ENCODE measurements around the gene YIPF6. TPM values are rescaled to one million over a fixed set of nuclear protein-coding genes. Genes with fewer than 3 reads are reported as not detected.
A peak's percentile ranks its signal among the peaks of the same experiment; 100 is the strongest.

YIPF6 gene
- polyA plus RNA-seq, 1 of the 3 experiments (the other 2 are of a cell fraction), result 15.0 TPM

GRCh38 chrX:68462653-68463052 lies 36.2 kb upstream of the YIPF6 start:
- no peak overlapping the region for H3K4me2 ChIP-seq
- WGBS (ENCODE audit: low lambda C conversion rate), result 9% methylated on average over 8 of the region's 8 CpGs
- TF ChIP-seq GABPA (IDR thresholded peaks at IDR 0.05; ENCODE audit: low read depth) (no peak), ZBTB33 (IDR thresholded peaks at IDR 0.05; ENCODE audit: borderline replicate concordance, low read depth) (no peak), FOSL2 (IDR thresholded peaks at IDR 0.05; ENCODE audit: borderline replicate concordance, low read depth) (no peak), USF1 (IDR thresholded peaks at IDR 0.05; ENCODE audit: borderline replicate concordance, low read depth) (no peak), NRF1 (IDR thresholded peaks at IDR 0.05; ENCODE audit: low read depth, low read length) (no peak), EZH2phosphoT487 (IDR thresholded peaks at IDR 0.05; ENCODE audit: borderline replicate concordance, low read depth) (no peak), CHD2 (IDR thresholded peaks at IDR 0.05; ENCODE audit: low read length, partially characterized antibody) (no peak), EP300 (IDR thresholded peaks at IDR 0.05; ENCODE audit: borderline replicate concordance in 1 of 2, low read depth in 1 of 2, low read length in 1 of 2) (no peak), FOXM1 (IDR thresholded peaks at IDR 0.05; ENCODE audit: low read depth) (no peak), REST (IDR thresholded peaks at IDR 0.05; ENCODE audit: low read depth, low read length) (no peak), ELF1 (IDR thresholded peaks at IDR 0.05) (no peak), SMC3 (IDR thresholded peaks at IDR 0.05; ENCODE audit: low read depth, low read length) (peak; percentile 73), NFIC (IDR thresholded peaks at IDR 0.05; ENCODE audit: borderline replicate concordance) (no peak), TAF1 (IDR thresholded peaks at IDR 0.05; ENCODE audit: borderline replicate concordance, low read depth, low read length) (no peak), POLR2AphosphoS5 (IDR thresholded peaks at IDR 0.05; ENCODE audit: low read depth, low read length) (no peak), YY1 (IDR thresholded peaks at IDR 0.05; ENCODE audit: low read depth) (peak; percentile 76; the same call in 1 of the 2 replicates), JUND (IDR thresholded peaks at IDR 0.05) (no peak), IRF3 (IDR thresholded peaks at IDR 0.05; ENCODE audit: low read depth, low read length) (no peak), USF2 (IDR thresholded peaks at IDR 0.05; ENCODE audit: borderline replicate concordance, low read depth, low read length) (no peak), RXRA (IDR thresholded peaks at IDR 0.05; ENCODE audit: borderline replicate concordance, low read depth) (no peak), GATA2 (CRISPR knock-in tag; IDR thresholded peaks at IDR 0.05) (no peak), RAD21 (IDR thresholded peaks at IDR 0.05; ENCODE audit: low read length) (peak; percentile 69)
- TF ChIP-seq, protein P1, sequence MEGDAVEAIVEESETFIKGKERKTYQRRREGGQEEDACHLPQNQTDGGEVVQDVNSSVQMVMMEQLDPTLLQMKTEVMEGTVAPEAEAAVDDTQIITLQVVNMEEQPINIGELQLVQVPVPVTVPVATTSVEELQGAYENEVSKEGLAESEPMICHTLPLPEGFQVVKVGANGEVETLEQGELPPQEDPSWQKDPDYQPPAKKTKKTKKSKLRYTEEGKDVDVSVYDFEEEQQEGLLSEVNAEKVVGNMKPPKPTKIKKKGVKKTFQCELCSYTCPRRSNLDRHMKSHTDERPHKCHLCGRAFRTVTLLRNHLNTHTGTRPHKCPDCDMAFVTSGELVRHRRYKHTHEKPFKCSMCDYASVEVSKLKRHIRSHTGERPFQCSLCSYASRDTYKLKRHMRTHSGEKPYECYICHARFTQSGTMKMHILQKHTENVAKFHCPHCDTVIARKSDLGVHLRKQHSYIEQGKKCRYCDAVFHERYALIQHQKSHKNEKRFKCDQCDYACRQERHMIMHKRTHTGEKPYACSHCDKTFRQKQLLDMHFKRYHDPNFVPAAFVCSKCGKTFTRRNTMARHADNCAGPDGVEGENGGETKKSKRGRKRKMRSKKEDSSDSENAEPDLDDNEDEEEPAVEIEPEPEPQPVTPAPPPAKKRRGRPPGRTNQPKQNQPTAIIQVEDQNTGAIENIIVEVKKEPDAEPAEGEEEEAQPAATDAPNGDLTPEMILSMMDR (IDR thresholded peaks at IDR 0.05), result peak; percentile 71

More at GRCh38 chrX:68462653-68463052, 36.2 kb upstream of the YIPF6 start:
- no peak for DNase-seq
- H3K9me2 ChIP-seq, result no peaks in the 10 kb centered on the region
- ChIA-PET CTCF (interaction anchor here (0.6 to 3.8 kb wide), 10 partner anchors 8 to 887 kb away, joined by 3 to 40 read pairs (median 3); partner anchors contain the start of gene OPHN1), POLR2A (no interaction called here)
- H3K9ac ChIP-seq, result no peak overlapping the region
- H2AFZ ChIP-seq (ENCODE audit: low read depth), result peak overlapping the region; percentile 72; the same call in 1 of the 2 replicates
- H3K27ac ChIP-seq (ENCODE audit: low read depth in 2 of 2, low read length in 1 of 2), result no peak overlapping the region
- H3K36me3 ChIP-seq (replicated peaks in 1 of 2; ENCODE audit: control insufficient read depth in 1 of 2, insufficient read depth in 2 of 2, low read length in 1 of 2), result no peaks in the 10 kb centered on the region
- H3K79me2 ChIP-seq (ENCODE audit: insufficient read depth), result no peaks in the 10 kb centered on the region
- no peaks in the 10 kb centered on the region for H3F3A ChIP-seq (replicated peaks; ENCODE audit: insufficient read depth)
- H4K20me1 ChIP-seq (ENCODE audit: insufficient read depth), result no peaks in the 10 kb centered on the region
- no peaks in the 10 kb centered on the region; the same call in 1 of the 2 replicates for H3K27me3 ChIP-seq (ENCODE audit: insufficient read depth)
- no peaks in the 10 kb centered on the region for H3K4me1 ChIP-seq (ENCODE audit: control insufficient read depth in 1 of 2, insufficient read depth in 2 of 2, low read depth in 1 of 2, low read length in 1 of 2)
- no peak overlapping the region; a peak in 1 of 4 replicates for H3K4me3 ChIP-seq (ENCODE audit: low read depth in 2 of 2, low read length in 1 of 2)
- H3K9me3 ChIP-seq, result no peaks in the 10 kb centered on the region
